MM.1S (cell line): ENCODE measurements around the gene ZNF565.

Source experiments
- DNase-seq: peaks from one replicate; pipeline ENCODE4 v3.0.0-alpha.2; 2015
- H2AFZ ChIP-seq: fragments of 300-600 bp; sonication (generic); 2 replicates; pipeline ENCODE4 v1.6.0; 2016; ENCODE audit warnings: antibody characterized with exemption, low read length
- H3F3A ChIP-seq: fragments of 300-600 bp; sonication (generic); 2 replicates; pipeline ENCODE4 v1.6.1; 2016; ENCODE audit warnings: mild to moderate bottlenecking, antibody characterized with exemption, low read length, moderate library complexity, mixed read lengths; ENCODE audit not compliant: insufficient read depth
- H3K27ac ChIP-seq: fragments of 300-600 bp; sonication (generic); 2 replicates; pipeline ENCODE4 v1.5.1; 2016; ENCODE audit warnings: mild to moderate bottlenecking, low read length
- H3K27me3 ChIP-seq: fragments of 300-600 bp; sonication (generic); replicated peaks from 2 replicates; pipeline ENCODE4 v1.6.0; 2016; ENCODE audit warnings: low read length; ENCODE audit not compliant: insufficient read depth
- H3K36me3 ChIP-seq: fragments of 300-600 bp; sonication (generic); replicated peaks from 2 replicates; pipeline ENCODE4 v1.6.1; 2016; ENCODE audit warnings: mild to moderate bottlenecking, low read length, mixed read lengths; ENCODE audit not compliant: insufficient read depth
- H3K4me1 ChIP-seq: fragments of 300-600 bp; sonication (generic); 2 replicates; pipeline ENCODE4 v1.6.1; 2016; ENCODE audit warnings: low read length, mixed read lengths
- H3K4me2 ChIP-seq: fragments of 300-600 bp; sonication (generic); 2 replicates; pipeline ENCODE4 v1.6.0; 2016; ENCODE audit warnings: low read depth, low read length
- H3K4me3 ChIP-seq: fragments of 300-600 bp; sonication (generic); 2 replicates; pipeline ENCODE4 v1.5.1; 2016; ENCODE audit warnings: low read length, mixed read lengths
- H3K79me2 ChIP-seq: fragments of 300-600 bp; sonication (generic); 2 replicates; pipeline ENCODE4 v1.6.1; 2016; ENCODE audit warnings: mixed run types, low read length, mixed read lengths
- H3K9ac ChIP-seq: fragments of 300-600 bp; sonication (generic); 2 replicates; pipeline ENCODE4 v1.6.1; 2016; ENCODE audit warnings: low read length, mixed read lengths
- H3K9me2 ChIP-seq: fragments of 300-600 bp; sonication (generic); replicated peaks from 2 replicates; pipeline ENCODE4 v1.6.1; 2016; ENCODE audit warnings: mild to moderate bottlenecking, low read length, mixed read lengths; ENCODE audit not compliant: insufficient read depth
- H3K9me3 ChIP-seq: fragments of 300-600 bp; sonication (generic); replicated peaks from 2 replicates; pipeline ENCODE4 v1.6.1; 2016; ENCODE audit warnings: mild to moderate bottlenecking, low read length, mixed read lengths; ENCODE audit not compliant: insufficient read depth
- H4K20me1 ChIP-seq: fragments of 300-600 bp; sonication (generic); 2 replicates; pipeline ENCODE4 v1.6.1; 2016; ENCODE audit warnings: mild to moderate bottlenecking, low read length, moderate library complexity, mixed read lengths; ENCODE audit not compliant: insufficient read depth
- EZH2 ChIP-seq: fragments of 300-600 bp; sonication (generic); optimal IDR thresholded peaks from 2 replicates; pipeline ENCODE3; 2017; ENCODE audit warnings: low read depth, mild to moderate bottlenecking, antibody characterized with exemption, low read length, mixed read lengths
- EZH2phosphoT487 ChIP-seq: fragments of 300-600 bp; sonication (generic); IDR thresholded peaks from 2 replicates; pipeline ENCODE4 v1.6.1; 2018; ENCODE audit warnings: antibody characterized with exemption, low read length
- TF ChIP-seq, protein P1 (sequence below): fragments of 300-600 bp; sonication (generic); IDR thresholded peaks from 2 replicates; pipeline ENCODE4 v1.5.1; 2016; ENCODE audit warnings: antibody characterized with exemption, low read length, mixed read lengths

Gene ZNF565

DNA sequence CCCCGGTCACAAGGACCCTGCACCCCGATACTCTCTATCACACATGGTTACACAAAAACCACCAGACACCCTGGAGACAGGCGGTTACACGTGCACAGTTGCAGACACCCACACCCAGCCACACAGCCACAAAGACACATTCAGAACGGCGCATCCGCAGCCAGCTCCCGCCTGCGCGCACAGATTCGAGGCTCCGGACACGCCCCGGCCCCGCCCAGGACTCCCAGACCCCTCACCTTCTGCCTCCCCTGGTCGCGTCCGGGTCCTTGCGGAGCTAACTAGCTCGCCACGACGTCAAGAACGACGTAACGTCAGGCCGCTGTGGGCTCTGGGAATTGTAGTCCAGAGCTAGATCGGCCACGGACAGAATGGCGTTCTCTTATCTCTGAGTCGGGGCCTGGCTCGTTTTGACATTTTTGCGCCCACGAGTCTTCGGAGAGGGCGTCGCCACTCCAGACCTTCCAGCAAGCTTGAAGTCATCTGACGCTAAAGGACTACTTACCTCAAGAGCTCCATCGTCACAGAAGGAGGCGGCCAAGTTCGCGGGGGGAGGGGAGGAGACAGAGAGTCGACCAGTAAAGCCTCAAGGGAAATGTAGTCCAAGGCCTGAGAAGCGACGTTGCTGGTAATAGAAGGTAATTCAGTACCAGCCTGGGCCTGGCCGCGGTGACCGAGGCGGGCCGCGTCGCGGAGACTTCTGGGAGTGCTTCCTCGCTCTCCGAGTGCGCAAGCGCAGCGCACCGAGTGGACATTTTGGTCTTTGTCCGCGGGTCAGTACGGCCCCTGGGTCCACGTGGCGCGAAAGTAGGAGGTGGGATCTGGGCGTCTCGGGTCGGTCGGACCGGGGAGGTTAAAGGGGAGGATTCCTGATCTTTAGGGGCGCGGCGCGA is at the start of gene ZNF565, which contains the start of gene ZNF146:
TSS of gene ZNF565 (minus strand) at position 280 of the 890 bp plus-strand sequence. CDS start 12,680 bp downstream, outside the sequence.
TSS of gene ZNF146 (plus strand) at position 721 of the 890 bp plus-strand sequence. CDS start 21,335 bp downstream, outside the sequence.
- TF ChIP-seq EZH2phosphoT487 = no peak
- DNase-seq = peak; percentile 99
- Histone ChIP-seq H3K9me3 (no peaks in the 10 kb centered on the region), H3K9me2 (no peaks in the 10 kb centered on the region), H3K9ac (peak within 1 kb of the TSS; percentile 86), H3K4me2 (peak within 1 kb of the TSS; percentile 99), H3K79me2 (peaks cover 47% of the 10 kb centered on the region), H3K4me1 (peaks cover 4% of the 10 kb centered on the region; the same call in 1 of the 2 replicates), H2AFZ (peak within 1 kb of the TSS; percentile 99), H3K27ac (peak within 1 kb of the TSS; percentile 63; the same call in 1 of the 2 replicates), H3K27me3 (no peaks in the 10 kb centered on the region), H3F3A (no peaks in the 10 kb centered on the region), H3K36me3 (peaks cover 6% of the 10 kb centered on the region), H3K4me3 (peak within 1 kb of the TSS; percentile 79), H4K20me1 (no peaks in the 10 kb centered on the region)

DNA sequence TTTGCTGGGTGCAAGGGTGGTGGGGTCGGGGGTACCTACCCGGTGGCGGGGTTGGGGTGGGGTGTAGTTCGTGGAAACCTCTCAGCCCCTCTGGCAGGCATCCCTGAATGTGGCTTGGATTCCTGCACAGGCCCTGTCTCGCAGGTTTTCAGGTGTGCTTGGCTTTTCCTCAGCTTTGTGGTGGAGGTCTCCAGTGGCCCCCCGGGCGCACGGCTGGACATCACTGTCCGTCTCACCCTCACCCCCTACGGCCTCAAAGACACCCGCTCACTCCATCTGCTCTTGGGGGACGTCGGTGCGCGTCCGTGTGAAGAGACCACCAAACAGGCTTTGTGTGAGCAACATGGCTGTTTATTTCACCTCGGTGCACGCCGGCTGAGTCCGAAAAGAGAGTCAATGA is 44.7 kb upstream of the ZNF565 start:
- TF ChIP-seq, protein P1, sequence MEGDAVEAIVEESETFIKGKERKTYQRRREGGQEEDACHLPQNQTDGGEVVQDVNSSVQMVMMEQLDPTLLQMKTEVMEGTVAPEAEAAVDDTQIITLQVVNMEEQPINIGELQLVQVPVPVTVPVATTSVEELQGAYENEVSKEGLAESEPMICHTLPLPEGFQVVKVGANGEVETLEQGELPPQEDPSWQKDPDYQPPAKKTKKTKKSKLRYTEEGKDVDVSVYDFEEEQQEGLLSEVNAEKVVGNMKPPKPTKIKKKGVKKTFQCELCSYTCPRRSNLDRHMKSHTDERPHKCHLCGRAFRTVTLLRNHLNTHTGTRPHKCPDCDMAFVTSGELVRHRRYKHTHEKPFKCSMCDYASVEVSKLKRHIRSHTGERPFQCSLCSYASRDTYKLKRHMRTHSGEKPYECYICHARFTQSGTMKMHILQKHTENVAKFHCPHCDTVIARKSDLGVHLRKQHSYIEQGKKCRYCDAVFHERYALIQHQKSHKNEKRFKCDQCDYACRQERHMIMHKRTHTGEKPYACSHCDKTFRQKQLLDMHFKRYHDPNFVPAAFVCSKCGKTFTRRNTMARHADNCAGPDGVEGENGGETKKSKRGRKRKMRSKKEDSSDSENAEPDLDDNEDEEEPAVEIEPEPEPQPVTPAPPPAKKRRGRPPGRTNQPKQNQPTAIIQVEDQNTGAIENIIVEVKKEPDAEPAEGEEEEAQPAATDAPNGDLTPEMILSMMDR = no peak
- no peak for TF ChIP-seq EZH2
- no peak for TF ChIP-seq EZH2phosphoT487

DNA sequence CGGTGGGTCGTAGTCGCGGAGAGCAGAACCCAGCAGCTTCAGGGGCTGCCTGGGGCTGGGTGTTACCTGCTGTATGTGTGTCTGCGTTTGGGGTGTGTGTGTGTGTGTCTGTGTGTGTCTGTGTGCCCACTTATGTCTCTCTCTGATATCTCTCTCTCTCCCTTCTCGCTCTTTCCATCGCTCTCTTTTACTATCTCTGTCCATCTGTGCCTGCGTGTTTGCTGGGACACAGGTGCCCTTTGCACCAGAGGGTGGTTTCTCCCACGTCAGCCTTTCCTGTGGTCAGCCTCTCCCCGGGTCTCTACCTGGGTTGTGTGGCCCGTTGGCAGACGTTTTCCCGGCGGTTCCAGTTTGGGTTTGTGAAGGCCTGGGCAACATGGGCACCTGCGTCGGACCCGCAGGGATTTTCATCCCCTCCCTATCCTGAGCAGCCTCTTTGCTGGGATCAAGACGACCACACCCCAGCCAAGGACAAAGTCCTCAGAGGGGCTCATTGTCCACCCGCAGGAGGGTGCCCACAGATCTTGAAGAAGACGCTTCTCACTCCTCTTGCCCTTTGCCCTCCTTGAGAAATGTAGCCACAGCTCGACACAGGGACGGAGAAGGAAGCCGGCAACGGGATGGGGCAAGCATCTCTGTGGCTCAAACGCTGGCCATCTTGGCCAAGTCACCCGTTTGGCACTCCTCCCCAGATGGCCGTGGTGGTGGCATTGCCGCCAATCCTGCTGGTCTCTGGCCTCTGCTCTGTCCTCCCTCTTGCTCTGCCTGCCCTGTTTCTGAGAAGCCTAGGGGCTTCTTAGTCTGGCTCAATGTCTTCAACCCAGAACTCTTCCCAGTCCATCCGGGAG is 43.8 kb upstream of the ZNF565 start:
- Histone ChIP-seq H3K27ac (no peak overlapping the region), H3K9ac (no peak overlapping the region), H3K4me3 (no peak overlapping the region), H2AFZ (no peak overlapping the region), H3K27me3 (no peaks in the 10 kb centered on the region), H3F3A (no peaks in the 10 kb centered on the region), H3K9me2 (no peaks in the 10 kb centered on the region), H3K4me1 (no peaks in the 10 kb centered on the region), H4K20me1 (no peaks in the 10 kb centered on the region), H3K9me3 (no peaks in the 10 kb centered on the region), H3K36me3 (no peaks in the 10 kb centered on the region), H3K79me2 (no peaks in the 10 kb centered on the region), H3K4me2 (no peak overlapping the region)
- no peak for DNase-seq
- TF ChIP-seq, protein P1 = no peak
- TF ChIP-seq EZH2phosphoT487 = no peak
- TF ChIP-seq EZH2 = no peak

More for the DNA sequence above, 44.7 kb upstream of the ZNF565 start:
- no peaks in the 10 kb centered on the region for H3K4me1 ChIP-seq
- H4K20me1 ChIP-seq = no peaks in the 10 kb centered on the region
- no peak overlapping the region for H3K4me2 ChIP-seq
- DNase-seq = no peak
- no peaks in the 10 kb centered on the region for H3F3A ChIP-seq
- no peaks in the 10 kb centered on the region for H3K27me3 ChIP-seq
- H3K4me3 ChIP-seq = no peak overlapping the region
- no peak overlapping the region for H3K9ac ChIP-seq
- H3K79me2 ChIP-seq = no peaks in the 10 kb centered on the region
- H3K27ac ChIP-seq = no peak overlapping the region
- H3K36me3 ChIP-seq = no peaks in the 10 kb centered on the region
- H3K9me2 ChIP-seq = no peaks in the 10 kb centered on the region
- H3K9me3 ChIP-seq = no peaks in the 10 kb centered on the region
- H2AFZ ChIP-seq = no peak overlapping the region
